Caco-2 (cell line): ENCODE data around the gene CHID1. TPM values are rescaled to one million over a fixed set of nuclear protein-coding genes. Genes with fewer than 3 reads are reported as not detected.

Experiments used
- BruUV-seq: library from RNA; stranded (reverse); fragments of 400-500 nt; replicated peaks from 2 replicates; lab custom pipeline; 2021; lab: Mats Ljungman, UMichigan
- CTCF ChIA-PET: fragments of 300-600 bp; sonication (Branson Sonifier 250); formaldehyde crosslinking; loops from one replicate; lab custom pipeline; 2022; ENCODE audit warnings: antibody characterized with exemption; lab: Charles Lee
- POLR2A ChIA-PET: fragments of 300-600 bp; sonication (Branson Sonifier 250); formaldehyde crosslinking; loops from one replicate; lab custom pipeline; 2022; ENCODE audit warnings: antibody characterized with exemption; lab: Charles Lee
- DNase-seq, 2 experiments: peaks; one replicate each; pipeline versions ENCODE4 v3.0.0 to v3.0.0-alpha.2; 2020 to 2022
- H3K27me3 ChIP-seq: replicated peaks from 2 replicates; pipeline ENCODE4 v1.6.0; 2011; ENCODE audit warnings: low read length; ENCODE audit not compliant: control insufficient read depth, insufficient read depth
- H3K36me3 ChIP-seq: 2 replicates; pipeline ENCODE4 v1.5.1; 2011; ENCODE audit warnings: low read length; ENCODE audit not compliant: control insufficient read depth, insufficient read depth
- H3K4me1 ChIP-seq: fragments of 250-450 bp; sonication (Bioruptor Pico); 2 replicates; pipeline ENCODE4 v1.5.1; 2020; ENCODE audit warnings: mild to moderate bottlenecking
- H3K4me3 ChIP-seq: 2 replicates; pipeline ENCODE4 v1.5.1; 2011; ENCODE audit warnings: low read depth, mild to moderate bottlenecking, control low read depth, low read length
- H3K9me3 ChIP-seq: fragments of 250-450 bp; sonication (Bioruptor Pico); 2 replicates; pipeline ENCODE4 v1.5.1; 2020; ENCODE audit warnings: mild to moderate bottlenecking, moderate library complexity
- H3K27ac Mint-ChIP-seq: one replicate; pipeline ENCODE4 v1.8.0; 2022; ENCODE audit warnings: mixed read lengths; ENCODE audit not compliant: unreplicated experiment
- H3K27me3 Mint-ChIP-seq: one replicate; pipeline ENCODE4 v1.8.0; 2022; ENCODE audit warnings: mixed read lengths; ENCODE audit not compliant: insufficient read depth, unreplicated experiment
- H3K36me3 Mint-ChIP-seq: one replicate; pipeline ENCODE4 v1.8.0; 2022; ENCODE audit warnings: mild to moderate bottlenecking, mixed read lengths; ENCODE audit not compliant: insufficient read depth, unreplicated experiment
- H3K4me1 Mint-ChIP-seq: one replicate; pipeline ENCODE4 v1.8.0; 2022; ENCODE audit warnings: low read depth, mixed read lengths; ENCODE audit not compliant: unreplicated experiment
- H3K4me3 Mint-ChIP-seq: one replicate; pipeline ENCODE4 v1.8.0; 2022; ENCODE audit warnings: mild to moderate bottlenecking, moderate library complexity, mixed read lengths; ENCODE audit not compliant: unreplicated experiment
- H3K9me3 Mint-ChIP-seq: one replicate; pipeline ENCODE4 v1.8.0; 2022; ENCODE audit warnings: mixed read lengths; ENCODE audit not compliant: unreplicated experiment
- CTCF ChIP-seq, 2 experiments: fragments of 200-600 bp in 1 of 2; IDR thresholded peaks; 1 replicate in 1 of 2; 2 replicates in 1 of 2; pipeline versions ENCODE4 v1.5.1 to v1.8.0; 2011 to 2022; ENCODE audit warnings: antibody characterized with exemption in 1 of 2, control low read depth in 1 of 2, inconsistent platforms in 1 of 2, low read depth in 1 of 2, low read length in 1 of 2, mild to moderate bottlenecking in 1 of 2, moderate library complexity in 1 of 2; ENCODE audit not compliant: insufficient read depth in 1 of 2, severe bottlenecking in 1 of 2, unreplicated experiment in 1 of 2
- intact Hi-C: fragments of 100-400 bp; cut with micrococcal nuclease; formaldehyde crosslinking; loops from one replicate; pipeline ENCODE4 v1.10.0; 2022; ENCODE audit not compliant: unreplicated experiment
- total RNA-seq: library from RNA; stranded (reverse); gene quantifications from 2 replicates; pipeline ENCODE4 v1.2.3, GENCODE V29; 2022

CHID1 gene
- total RNA-seq, 1 experiment from 2014 or later: 180 TPM

GRCh38 chr11:888310-889212 is 22.0 kb downstream of the CHID1 start:
- CTCF ChIA-PET: no interaction called here
- POLR2A ChIA-PET: no interaction called here

GRCh38 chr11:887589-887988 is 23.0 kb downstream of the CHID1 start:
- Histone ChIP-seq H3K27me3 (no peaks in the 10 kb centered on the region), H3K36me3 (peaks cover 3% of the 10 kb centered on the region), H3K4me3 (no peak overlapping the region), H3K4me1 (no peaks in the 10 kb centered on the region), H3K9me3 (no peaks in the 10 kb centered on the region)
- Mint-ChIP-seq H3K4me1 (no peaks in the 10 kb centered on the region), H3K36me3 (peaks cover 38% of the 10 kb centered on the region), H3K4me3 (no peak overlapping the region), H3K27ac (no peak overlapping the region), H3K27me3 (no peaks in the 10 kb centered on the region), H3K9me3 (no peaks in the 10 kb centered on the region)
- ChIA-PET CTCF (no interaction called here), POLR2A (no interaction called here)
- no TSS peak for BruUV-seq
- intact Hi-C loops: no loop called here
- TF ChIP-seq CTCF (IDR thresholded peaks at IDR 0.05; ENCODE audit: insufficient read depth in 1 of 2, low read depth in 1 of 2, low read length in 1 of 2, severe bottlenecking in 1 of 2, unreplicated experiment in 1 of 2): no peak
- no peak for DNase-seq

More at GRCh38 chr11:888310-889212, 22.0 kb downstream of the CHID1 start:
- intact Hi-C loops: no loop called here
- Mint-ChIP-seq H3K27me3 (no peaks in the 10 kb centered on the region), H3K9me3 (no peaks in the 10 kb centered on the region), H3K27ac (no peak overlapping the region), H3K4me1 (no peaks in the 10 kb centered on the region), H3K4me3 (no peak overlapping the region), H3K36me3 (peaks cover 45% of the 10 kb centered on the region)
- BruUV-seq: no TSS peak
- H3K4me3 ChIP-seq: no peak overlapping the region
- no peaks in the 10 kb centered on the region for H3K9me3 ChIP-seq
- TF ChIP-seq CTCF (IDR thresholded peaks at IDR 0.05; ENCODE audit: insufficient read depth in 1 of 2, low read depth in 1 of 2, low read length in 1 of 2, severe bottlenecking in 1 of 2, unreplicated experiment in 1 of 2): no peak
- peaks cover 1% of the 10 kb centered on the region; the same call in 1 of the 2 replicates for H3K36me3 ChIP-seq
- no peak for DNase-seq
- H3K4me1 ChIP-seq: no peaks in the 10 kb centered on the region
- no peaks in the 10 kb centered on the region for H3K27me3 ChIP-seq

GRCh38 chr11:886568-886967 is 24.0 kb downstream of the CHID1 start:
- no peak for DNase-seq
- H3K4me1 ChIP-seq: no peaks in the 10 kb centered on the region
- H3K27ac Mint-ChIP-seq: no peak overlapping the region
- H3K27me3 ChIP-seq: no peaks in the 10 kb centered on the region
- no peaks in the 10 kb centered on the region for H3K27me3 Mint-ChIP-seq
- H3K4me3 Mint-ChIP-seq: no peak overlapping the region
- ChIA-PET CTCF (interaction anchor here (0.7 kb wide), 1 partner anchor 526 kb away, joined by 3 read pairs; no protein-coding TSS in a partner anchor), POLR2A (no interaction called here)
- peaks cover 3% of the 10 kb centered on the region for H3K36me3 ChIP-seq
- intact Hi-C loops: no loop called here
- no TSS peak for BruUV-seq
- H3K4me1 Mint-ChIP-seq: no peaks in the 10 kb centered on the region
- no peak for TF ChIP-seq CTCF (IDR thresholded peaks at IDR 0.05; ENCODE audit: insufficient read depth in 1 of 2, low read depth in 1 of 2, low read length in 1 of 2, severe bottlenecking in 1 of 2, unreplicated experiment in 1 of 2)
- H3K4me3 ChIP-seq: no peak overlapping the region
- H3K9me3 ChIP-seq: no peaks in the 10 kb centered on the region
- peaks cover 48% of the 10 kb centered on the region for H3K36me3 Mint-ChIP-seq
- no peaks in the 10 kb centered on the region for H3K9me3 Mint-ChIP-seq
